IgD-negative memory B cell (primary cell): ENCODE results near the gene RETSAT. TPM values are rescaled to one million over a fixed set of nuclear protein-coding genes. Genes with fewer than 3 reads are reported as not detected.
A peak's percentile ranks its signal among the peaks of the same experiment; 100 is the strongest.
"Not testable (repeated sequence)": the region's sequence is repeated elsewhere in the genome, so short reads cannot be mapped to it uniquely, and the experiment has no call there.

Experiments used
- H3K27ac Mint-ChIP-seq, 3 donors: one replicate each; pipeline ENCODE4 v1.8.0; 2020 to 2022; ENCODE audit warnings: mild to moderate bottlenecking in 3 of 3, mixed read lengths in 3 of 3, moderate library complexity in 1 of 3
- H3K27me3 Mint-ChIP-seq: one replicate; pipeline ENCODE4 v1.8.0; 2021; ENCODE audit warnings: mixed read lengths
- H3K36me3 Mint-ChIP-seq: one replicate; pipeline ENCODE4 v1.8.0; 2020; ENCODE audit warnings: mild to moderate bottlenecking, mixed read lengths
- H3K4me1 Mint-ChIP-seq, 3 donors: one replicate each; pipeline ENCODE4 v1.8.0; 2020 to 2022; ENCODE audit warnings: mixed read lengths in 3 of 3, mild to moderate bottlenecking in 1 of 3
- H3K4me3 Mint-ChIP-seq, 4 donors: one replicate each; pipeline ENCODE4 v1.8.0; 2020 to 2022; ENCODE audit warnings: mild to moderate bottlenecking in 4 of 4, mixed read lengths in 4 of 4, moderate library complexity in 3 of 4
- H3K9me3 Mint-ChIP-seq, 3 donors: one replicate each; pipeline ENCODE4 v1.8.0; 2020 to 2021; ENCODE audit warnings: mixed read lengths in 3 of 3, mild to moderate bottlenecking in 1 of 3
- polyA plus RNA-seq: library from polyadenylated mRNA; unstranded; fragments of 300-500 nt; fragmentation: Illumina TruSeq; gene quantifications from one replicate; pipeline ENCODE4 v1.2.3, GENCODE V29; 2021

RETSAT gene
- polyA plus RNA-seq, 1 donor from 2014 or later: 10.6 TPM

- not testable (repeated sequence) for H3K27ac Mint-ChIP-seq, H3K36me3 Mint-ChIP-seq, H3K4me3 Mint-ChIP-seq, H3K9me3 Mint-ChIP-seq, H3K4me1 Mint-ChIP-seq, H3K27me3 Mint-ChIP-seq
Observed at GRCh38 chr2:85362653-85363387, 8.5 kb upstream of the RETSAT start.

- Mint-ChIP-seq H3K27ac (no peak overlapping the region), H3K9me3 (no peaks in the 10 kb centered on the region), H3K4me1 (peaks cover 13 to 38% (median 28%) of the 10 kb centered on the region in 3 donors), H3K4me3 (peak overlapping the region in 2 of 4 donors; percentile 70), H3K27me3 (no peaks in the 10 kb centered on the region), H3K36me3 (peaks cover 6% of the 10 kb centered on the region)
Observed at GRCh38 chr2:85357736-85358135, 3.4 kb upstream of the RETSAT start.

DNA sequence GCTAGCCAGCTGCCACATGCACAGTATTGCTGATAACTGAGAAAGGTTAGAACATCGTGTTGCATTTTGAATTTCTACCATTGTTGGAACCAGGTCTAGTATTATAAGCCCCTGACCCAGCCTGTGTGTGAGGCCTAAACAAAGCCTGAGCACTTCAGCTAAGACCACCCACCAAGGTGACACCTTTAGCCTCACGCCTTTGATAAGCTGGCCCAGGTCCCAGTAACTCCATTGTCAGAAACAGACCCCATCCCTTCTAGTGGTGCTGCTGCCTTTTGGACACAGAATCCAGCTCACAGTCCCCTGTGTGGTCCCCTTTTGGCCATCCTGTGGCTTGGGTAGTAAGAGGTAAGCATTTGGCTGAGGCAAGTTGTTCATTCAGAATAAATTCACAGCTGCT lies 1.9 kb upstream of the RETSAT start:
- Mint-ChIP-seq H3K4me3 (peak overlapping the region in 1 of 4 donors; percentile 98), H3K36me3 (peaks cover 3% of the 10 kb centered on the region), H3K27ac (peak overlapping the region in 2 of 3 donors; percentile 96 to 99), H3K9me3 (no peaks in the 10 kb centered on the region), H3K27me3 (no peaks in the 10 kb centered on the region), H3K4me1 (peaks cover 15 to 42% (median 28%) of the 10 kb centered on the region in 3 donors)

DNA sequence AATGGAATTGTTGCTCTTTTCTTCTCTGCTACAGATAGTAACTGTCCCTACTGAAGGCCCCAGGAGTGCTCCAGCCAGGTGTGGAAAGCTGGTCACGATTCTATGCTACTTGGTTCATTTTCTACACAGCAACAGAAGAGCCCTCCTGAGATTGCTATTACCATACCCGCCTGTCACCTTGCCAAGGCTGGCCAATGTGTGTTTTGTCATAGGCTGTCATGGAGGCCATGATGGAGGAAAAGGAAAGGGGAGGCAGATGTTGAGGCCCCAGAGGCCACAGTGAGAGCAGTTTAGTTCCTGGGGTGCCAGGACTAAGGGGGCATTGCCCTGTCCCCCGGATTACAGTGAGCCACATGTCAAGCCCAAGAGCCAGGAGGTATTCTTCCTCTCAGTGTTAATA lies 1.2 kb upstream of the RETSAT start:
- H3K9me3 Mint-ChIP-seq: no peaks in the 10 kb centered on the region
- H3K27me3 Mint-ChIP-seq: no peaks in the 10 kb centered on the region
- peaks cover 15 to 42% (median 28%) of the 10 kb centered on the region in 3 donors for H3K4me1 Mint-ChIP-seq
- peak overlapping the region; percentile 98 to 100 (median 98) for H3K4me3 Mint-ChIP-seq
- peak overlapping the region; percentile 96 to 99 (median 98) for H3K27ac Mint-ChIP-seq
- H3K36me3 Mint-ChIP-seq: peaks cover 5% of the 10 kb centered on the region

- peaks cover 15 to 42% (median 28%) of the 10 kb centered on the region in 3 donors for H3K4me1 Mint-ChIP-seq
- no peaks in the 10 kb centered on the region for H3K9me3 Mint-ChIP-seq
- H3K4me3 Mint-ChIP-seq: peak overlapping the region; percentile 98 to 100 (median 98)
- peaks cover 5% of the 10 kb centered on the region for H3K36me3 Mint-ChIP-seq
- peak overlapping the region; percentile 96 to 99 (median 98) for H3K27ac Mint-ChIP-seq
- no peaks in the 10 kb centered on the region for H3K27me3 Mint-ChIP-seq
Observed at GRCh38 chr2:85355073-85355410, 714 bp upstream of the RETSAT start.

DNA sequence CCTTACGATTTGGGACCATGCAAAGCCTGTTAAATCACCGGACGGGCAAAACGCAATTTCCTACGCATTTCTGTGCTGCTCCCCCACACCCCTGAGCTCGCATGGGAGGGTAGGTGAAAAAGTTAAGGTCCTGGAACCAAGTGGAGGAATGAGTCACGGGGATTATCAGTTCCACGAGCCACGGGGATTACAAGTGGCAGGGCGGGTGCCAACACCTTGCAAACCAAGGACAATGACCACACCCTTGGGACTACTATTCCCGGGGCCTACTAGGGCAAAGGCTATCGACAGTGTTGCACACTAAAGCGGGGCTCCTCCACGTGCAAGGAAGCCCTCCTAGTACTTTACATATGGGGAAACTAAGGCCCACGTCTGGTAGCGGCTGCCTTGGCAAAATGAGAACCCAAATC lies 447 bp downstream of the RETSAT start:
- H3K27ac Mint-ChIP-seq: peak overlapping the region; percentile 96 to 99 (median 98)
- H3K9me3 Mint-ChIP-seq: no peaks in the 10 kb centered on the region
- H3K4me1 Mint-ChIP-seq: peaks cover 15 to 40% (median 28%) of the 10 kb centered on the region in 3 donors
- H3K36me3 Mint-ChIP-seq: peaks cover 6% of the 10 kb centered on the region
- no peaks in the 10 kb centered on the region for H3K27me3 Mint-ChIP-seq
- H3K4me3 Mint-ChIP-seq: peak overlapping the region; percentile 98 to 100 (median 98)

GRCh38 chr2:85347599-85347998 lies 6.7 kb downstream of the RETSAT start:
- H3K36me3 Mint-ChIP-seq: peaks cover 9% of the 10 kb centered on the region
- H3K4me1 Mint-ChIP-seq: peaks cover 0 to 3% (median 2%) of the 10 kb centered on the region in 3 donors
- no peaks in the 10 kb centered on the region for H3K27me3 Mint-ChIP-seq
- H3K9me3 Mint-ChIP-seq: no peaks in the 10 kb centered on the region
- no peak overlapping the region for H3K27ac Mint-ChIP-seq
- H3K4me3 Mint-ChIP-seq: no peak overlapping the region

GRCh38 chr2:85344356-85344954 lies 9.9 kb downstream of the RETSAT start:
- Mint-ChIP-seq H3K27me3 (peaks cover 2% of the 10 kb centered on the region), H3K4me3 (peak overlapping the region in 1 of 4 donors; percentile 33), H3K36me3 (peaks cover 5% of the 10 kb centered on the region), H3K4me1 (no peaks in the 10 kb centered on the region), H3K9me3 (no peaks in the 10 kb centered on the region), H3K27ac (no peak overlapping the region)

DNA sequence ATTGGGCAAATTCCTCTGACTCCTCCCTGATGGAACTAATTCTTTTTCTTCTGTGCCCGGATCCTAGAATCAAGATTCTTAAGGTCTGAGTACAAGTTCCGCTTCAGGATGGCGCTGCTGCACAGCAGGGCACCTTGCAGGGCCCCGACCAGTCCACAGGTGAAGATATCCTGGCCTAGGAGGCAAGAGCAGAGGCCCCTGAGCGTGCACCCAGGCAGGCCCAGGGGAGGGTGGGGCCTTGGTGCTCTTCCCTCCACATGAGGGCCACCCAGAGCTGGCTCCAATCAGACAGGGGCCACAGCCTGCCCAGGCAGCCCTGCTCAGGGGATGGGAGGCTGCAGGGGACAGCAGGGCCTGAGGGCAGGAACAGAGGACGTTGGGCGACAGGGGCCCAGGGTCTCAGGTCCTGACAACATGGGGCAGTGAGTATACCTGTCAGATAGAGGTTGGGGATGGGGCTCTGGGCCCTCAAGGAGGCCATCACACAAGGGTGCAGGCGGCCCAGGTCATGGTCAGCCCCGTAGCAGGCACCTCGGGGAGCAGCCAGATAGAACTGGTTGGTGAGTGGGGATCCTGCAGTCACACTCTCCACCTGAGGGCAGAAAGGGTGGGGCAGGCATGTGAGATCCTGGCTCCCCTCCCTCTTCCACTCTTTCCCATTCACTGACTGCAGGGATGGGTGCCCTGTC lies 11.0 kb downstream of the RETSAT start:
- H3K4me3 Mint-ChIP-seq, H3K36me3 Mint-ChIP-seq, H3K4me1 Mint-ChIP-seq, H3K27me3 Mint-ChIP-seq, H3K27ac Mint-ChIP-seq, H3K9me3 Mint-ChIP-seq: not testable (repeated sequence)

DNA sequence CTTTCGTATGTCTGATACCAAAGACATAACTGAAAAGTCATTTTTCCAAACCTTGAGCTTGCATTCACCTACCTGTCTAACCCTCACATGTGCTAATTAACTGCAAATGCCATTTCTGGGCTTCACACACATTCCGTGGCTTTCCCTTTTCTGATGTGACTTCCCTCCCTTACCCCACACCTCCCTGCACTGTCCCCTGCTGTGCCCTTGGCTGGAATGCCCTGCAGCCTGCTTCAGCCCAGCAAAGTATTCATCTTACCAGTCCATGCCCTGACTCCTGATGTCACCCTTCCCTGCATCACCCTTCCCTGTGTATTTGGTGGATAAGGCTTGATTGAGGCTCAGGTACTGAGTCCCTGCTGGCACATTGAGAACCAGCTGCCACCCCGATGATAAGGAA lies 12.2 kb downstream of the RETSAT start:
- H3K27me3 Mint-ChIP-seq: peaks cover 2% of the 10 kb centered on the region

DNA sequence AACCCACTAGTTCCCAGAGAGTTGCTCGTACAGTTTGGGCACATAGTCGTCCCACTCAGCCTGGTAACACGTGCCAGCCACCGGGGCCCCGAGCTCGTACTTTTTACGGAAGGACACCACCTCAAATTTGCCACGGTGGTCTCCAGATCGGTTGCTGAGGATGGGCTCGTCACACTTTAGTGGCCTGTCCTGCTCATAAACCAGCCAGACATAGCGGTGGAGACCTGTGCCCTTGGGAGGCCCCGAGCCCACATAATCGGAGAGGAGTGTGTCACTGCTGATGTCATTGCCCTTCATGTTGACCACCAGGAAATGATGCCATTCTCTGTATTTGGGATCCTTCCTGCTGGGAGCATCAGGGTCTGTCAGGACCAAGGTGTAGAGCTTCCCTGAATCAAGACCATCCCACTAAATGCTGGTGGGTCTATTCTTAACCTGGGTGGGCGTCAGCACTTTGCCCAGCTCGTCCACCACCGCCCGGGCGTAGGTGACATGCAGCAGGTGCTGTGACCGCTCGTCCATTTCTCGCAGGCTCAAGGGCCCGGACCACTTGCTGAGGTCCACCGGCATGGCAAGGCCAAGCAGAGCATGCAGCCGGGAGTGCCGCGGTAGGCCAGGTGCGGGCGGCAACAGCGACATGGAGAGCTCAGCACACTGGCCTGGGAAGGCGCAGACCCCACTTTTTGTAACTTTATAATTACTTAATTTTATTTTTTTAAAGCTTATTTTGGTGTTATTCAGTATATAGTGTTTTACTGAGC lies 12.9 kb downstream of the RETSAT start:
- no peak overlapping the region for H3K4me3 Mint-ChIP-seq
- peaks cover 2% of the 10 kb centered on the region for H3K36me3 Mint-ChIP-seq
- H3K27ac Mint-ChIP-seq: no peak overlapping the region
- peaks cover 2% of the 10 kb centered on the region for H3K27me3 Mint-ChIP-seq
- H3K4me1 Mint-ChIP-seq: no peaks in the 10 kb centered on the region
- H3K9me3 Mint-ChIP-seq: no peaks in the 10 kb centered on the region

More for the DNA sequence above, 12.2 kb downstream of the RETSAT start:
- Mint-ChIP-seq H3K27ac (no peak overlapping the region), H3K9me3 (no peaks in the 10 kb centered on the region), H3K4me3 (no peak overlapping the region), H3K36me3 (peaks cover 5% of the 10 kb centered on the region), H3K4me1 (no peaks in the 10 kb centered on the region)

DNA sequence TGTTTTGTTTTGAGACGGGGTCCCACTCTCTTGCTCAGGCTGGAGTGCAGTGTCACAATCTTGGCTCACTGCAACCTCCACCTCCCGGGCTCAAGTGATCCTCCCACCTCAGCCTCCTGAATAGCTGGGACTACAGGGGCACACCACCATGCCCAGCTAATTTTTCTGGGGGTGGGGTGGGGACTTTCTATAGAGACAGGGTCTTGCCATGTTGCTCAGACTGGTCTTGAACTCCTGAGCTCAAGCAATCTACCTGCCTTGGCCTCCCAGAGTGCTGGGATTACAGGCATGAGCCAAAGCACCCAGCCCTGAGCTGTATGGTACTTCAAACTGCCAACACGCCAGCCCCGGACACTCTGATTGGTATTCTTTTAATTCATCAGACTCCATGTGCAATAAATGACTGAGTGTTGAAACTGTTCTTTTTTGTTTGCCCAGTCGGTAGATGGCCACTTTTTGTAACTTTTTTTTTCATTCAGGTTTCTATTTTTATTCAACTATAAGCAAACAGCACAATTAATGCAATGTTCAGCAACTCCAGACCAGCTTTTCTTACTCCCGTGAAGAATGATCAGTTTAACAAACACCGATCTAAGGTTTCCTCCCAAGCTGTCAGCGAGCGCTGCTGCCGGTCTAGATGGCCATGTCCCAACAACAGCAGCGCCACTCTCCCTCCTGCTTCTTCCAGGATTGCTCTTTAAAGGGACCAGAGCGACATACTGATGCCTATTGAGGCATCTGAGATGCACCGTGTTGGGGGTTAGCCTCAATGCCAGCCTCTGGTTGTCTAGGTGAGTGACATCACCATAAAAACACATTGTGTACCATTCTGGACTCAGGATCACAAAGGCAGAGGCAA lies 14.1 kb downstream of the RETSAT start:
- Mint-ChIP-seq H3K27me3 (peaks cover 2% of the 10 kb centered on the region), H3K27ac (no peak overlapping the region), H3K4me1 (no peaks in the 10 kb centered on the region), H3K4me3 (no peak overlapping the region), H3K9me3 (no peaks in the 10 kb centered on the region), H3K36me3 (peaks cover 2% of the 10 kb centered on the region)

GRCh38 chr2:85334928-85335327 lies 19.4 kb downstream of the RETSAT start:
- H3K36me3 Mint-ChIP-seq: peaks cover 2% of the 10 kb centered on the region
- no peaks in the 10 kb centered on the region for H3K27me3 Mint-ChIP-seq
- no peak overlapping the region for H3K27ac Mint-ChIP-seq
- H3K4me3 Mint-ChIP-seq: no peak overlapping the region
- H3K9me3 Mint-ChIP-seq: no peaks in the 10 kb centered on the region
- H3K4me1 Mint-ChIP-seq: peaks cover 4 to 7% (median 5%) of the 10 kb centered on the region in 3 donors

DNA sequence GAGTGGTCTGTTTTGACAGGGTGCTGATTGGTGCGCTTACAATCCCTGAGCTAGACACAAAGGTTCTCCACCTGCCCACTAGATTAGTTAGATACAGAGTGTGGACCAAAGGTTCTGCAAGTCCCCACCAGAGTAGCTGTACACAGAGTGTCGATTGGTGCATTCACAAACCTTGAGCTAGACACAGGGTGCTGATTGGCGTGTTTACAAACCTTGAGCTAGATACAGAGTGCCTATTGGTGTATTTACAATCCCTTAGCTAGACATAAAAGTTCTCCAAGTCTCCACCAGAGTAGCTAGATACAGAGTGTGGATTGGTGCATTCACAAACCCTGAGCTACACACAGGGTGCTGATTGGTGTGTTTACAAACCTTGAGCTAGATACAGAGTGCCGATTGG lies 20.5 kb downstream of the RETSAT start:
- not testable (repeated sequence) for H3K9me3 Mint-ChIP-seq, H3K4me3 Mint-ChIP-seq, H3K27ac Mint-ChIP-seq, H3K27me3 Mint-ChIP-seq, H3K36me3 Mint-ChIP-seq
- peaks cover 6 to 11% (median 10%) of the 10 kb centered on the region in 3 donors for H3K4me1 Mint-ChIP-seq
